ENCODE results near the gene HMGB1.

HMGB1 gene
- total RNA-seq: 72.1 to 268 (median 138) reads per million in 18 experiments

GRCh38 chr13:30465593-30466357 is at the start of gene HMGB1:
TSS of gene HMGB1 (minus strand) at chr13:30465936. CDS start at chr13:30463680, 2,256 bp downstream.
- DNase-seq: peak; percentile 99

GRCh38 chr13:30510811-30511371 is 45.2 kb upstream of the HMGB1 start:
- no peak for DNase-seq

GRCh38 chr13:30510091-30510490 is 44.4 kb upstream of the HMGB1 start:
- no peak for DNase-seq

GRCh38 chr13:30509254-30510050 is 43.7 kb upstream of the HMGB1 start:
- no peak for DNase-seq

GRCh38 chr13:30504081-30504480 is 38.3 kb upstream of the HMGB1 start:
- no peak for DNase-seq

- DNase-seq: no peak
These were observed 36.5 kb upstream of the HMGB1 start for GRCh38 chr13:30502237-30502636.

GRCh38 chr13:30499338-30499737 is 33.6 kb upstream of the HMGB1 start:
- DNase-seq: no peak

GRCh38 chr13:30496147-30496546 is 30.4 kb upstream of the HMGB1 start:
- DNase-seq: no peak

GRCh38 chr13:30495746-30496145 is 30.0 kb upstream of the HMGB1 start:
- DNase-seq: no peak

- DNase-seq: no peak
These were observed 28.1 kb upstream of the HMGB1 start for GRCh38 chr13:30493658-30494381.

GRCh38 chr13:30487075-30487470 is 21.3 kb upstream of the HMGB1 start:
- no peak for DNase-seq

GRCh38 chr13:30486230-30487074 is 20.7 kb upstream of the HMGB1 start:
- DNase-seq: no peak

GRCh38 chr13:30481241-30481760 is 15.6 kb upstream of the HMGB1 start:
- no peak for DNase-seq

GRCh38 chr13:30480292-30480950 is 14.7 kb upstream of the HMGB1 start:
- DNase-seq: no peak

GRCh38 chr13:30479883-30480219 is 14.1 kb upstream of the HMGB1 start:
- no peak for DNase-seq

GRCh38 chr13:30479154-30479882 is 13.6 kb upstream of the HMGB1 start:
- no peak for DNase-seq

GRCh38 chr13:30477346-30478195 is 11.8 kb upstream of the HMGB1 start:
- DNase-seq: peak in 1 of 2 donors; percentile 17

GRCh38 chr13:30473675-30474074 is 7.9 kb upstream of the HMGB1 start:
- DNase-seq: no peak

- DNase-seq: peak; percentile 24 to 62
These were observed 1.1 kb upstream of the HMGB1 start for GRCh38 chr13:30466841-30467252.

- no peak for DNase-seq
These were observed 600 bp upstream of the HMGB1 start for GRCh38 chr13:30466358-30466714.
